ENCODE results near the gene IL18BP.

GRCh38 chr11:71955898-71956456, 42.7 kb upstream of the IL18BP start:
- TF ChIP-seq SMAD1 (CRISPR knock-in tag; IDR thresholded peaks at IDR 0.05; ENCODE audit: borderline replicate concordance, low read depth), result no peak
- no peak for TF ChIP-seq ZBTB25 (CRISPR knock-in tag; IDR thresholded peaks at IDR 0.05)
- TF ChIP-seq YY1 (IDR thresholded peaks at IDR 0.05; ENCODE audit: insufficient read depth, insufficient replicate concordance, low read depth, low read length), result no peak
